ENCODE data around the gene DUS3L. TPM values are rescaled to one million over a fixed set of nuclear protein-coding genes. Genes with fewer than 3 reads are reported as not detected.

The DUS3L gene
- polyA plus RNA-seq, 1 donor (not counting 4 experiments of a cell fraction or from before 2014, with no cell fraction given), result 12.0 TPM

DNA sequence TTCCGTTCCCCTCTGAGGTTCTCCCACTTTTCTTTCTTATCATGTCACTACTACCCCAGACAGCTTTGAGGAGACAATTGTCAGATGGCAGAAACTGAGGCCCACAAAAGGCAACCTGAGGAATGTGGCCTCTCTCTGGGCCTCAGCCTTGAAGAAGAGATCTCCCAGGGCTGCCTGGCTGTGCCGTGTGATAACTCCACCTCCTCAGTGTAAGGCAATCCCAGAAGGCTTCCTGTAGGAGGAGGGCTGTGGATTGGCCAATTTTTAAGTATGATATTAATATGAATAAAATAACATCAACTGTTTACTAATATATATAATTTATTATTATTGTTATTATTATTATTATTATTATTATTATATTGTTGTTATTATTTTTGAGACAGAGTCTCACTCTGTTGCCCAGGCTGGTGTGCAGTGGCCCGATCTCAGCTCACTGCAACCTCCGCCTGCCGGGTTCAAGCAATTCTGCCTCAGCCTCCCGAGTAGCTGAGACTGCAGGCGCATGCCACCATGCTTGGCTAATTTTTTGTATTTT, 4.5 kb upstream of the DUS3L start:
- Histone ChIP-seq H4K20me1 (ENCODE audit: control insufficient read depth, extremely low read depth, insufficient read depth, low read length) (no peaks in the 10 kb centered on the region), H3K36me3 (ENCODE audit: control insufficient read depth in 2 of 2, extremely low read depth in 1 of 2, insufficient read depth in 2 of 2, low read length in 2 of 2) (no peaks in the 10 kb centered on the region), H3K79me2 (ENCODE audit: control insufficient read depth, insufficient read depth, low read length) (no peaks in the 10 kb centered on the region), H3K27ac (ENCODE audit: control insufficient read depth, insufficient read depth, low read length) (no peak overlapping the region), H3K9me1 (ENCODE audit: control insufficient read depth, extremely low read depth, insufficient read depth, low read length) (no peaks in the 10 kb centered on the region), H2AFZ (ENCODE audit: control insufficient read depth, low read length) (no peak overlapping the region), H3K27me3 (ENCODE audit: control insufficient read depth, extremely low read depth, insufficient read depth, low read length) (peaks cover 27% of the 10 kb centered on the region), H3K9ac (ENCODE audit: control insufficient read depth, extremely low read depth, insufficient read depth, low read length) (no peak overlapping the region), H3K9me3 (ENCODE audit: control insufficient read depth, low read depth, low read length) (no peaks in the 10 kb centered on the region), H3K4me2 (ENCODE audit: control insufficient read depth, extremely low read depth, insufficient read depth, low read depth, low read length) (no peak overlapping the region), H3K4me3 (ENCODE audit: control insufficient read depth in 2 of 3, extremely low read depth in 1 of 3, insufficient read depth in 2 of 3, low read depth in 1 of 3, low read length in 3 of 3) (no peak overlapping the region), H3K4me1 (ENCODE audit: control insufficient read depth, extremely low read depth, insufficient read depth, low read length) (no peaks in the 10 kb centered on the region)
- no peak for FAIRE-seq
- dilution Hi-C loops (cut with MboI; ENCODE audit: extremely low pct_ligation_motif_present, low sequenced_read_pairs), result no loop called here
- TF ChIP-seq, protein P1, sequence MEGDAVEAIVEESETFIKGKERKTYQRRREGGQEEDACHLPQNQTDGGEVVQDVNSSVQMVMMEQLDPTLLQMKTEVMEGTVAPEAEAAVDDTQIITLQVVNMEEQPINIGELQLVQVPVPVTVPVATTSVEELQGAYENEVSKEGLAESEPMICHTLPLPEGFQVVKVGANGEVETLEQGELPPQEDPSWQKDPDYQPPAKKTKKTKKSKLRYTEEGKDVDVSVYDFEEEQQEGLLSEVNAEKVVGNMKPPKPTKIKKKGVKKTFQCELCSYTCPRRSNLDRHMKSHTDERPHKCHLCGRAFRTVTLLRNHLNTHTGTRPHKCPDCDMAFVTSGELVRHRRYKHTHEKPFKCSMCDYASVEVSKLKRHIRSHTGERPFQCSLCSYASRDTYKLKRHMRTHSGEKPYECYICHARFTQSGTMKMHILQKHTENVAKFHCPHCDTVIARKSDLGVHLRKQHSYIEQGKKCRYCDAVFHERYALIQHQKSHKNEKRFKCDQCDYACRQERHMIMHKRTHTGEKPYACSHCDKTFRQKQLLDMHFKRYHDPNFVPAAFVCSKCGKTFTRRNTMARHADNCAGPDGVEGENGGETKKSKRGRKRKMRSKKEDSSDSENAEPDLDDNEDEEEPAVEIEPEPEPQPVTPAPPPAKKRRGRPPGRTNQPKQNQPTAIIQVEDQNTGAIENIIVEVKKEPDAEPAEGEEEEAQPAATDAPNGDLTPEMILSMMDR (optimal IDR thresholded peaks at IDR 0.05 in 1 of 3, IDR thresholded peaks at IDR 0.05 in 1 of 3, conservative IDR thresholded peaks at IDR 0.05 in 1 of 3; ENCODE audit: extremely low read depth in 1 of 3, insufficient read depth in 2 of 3, low read length in 3 of 3), result no peak
- no peak for TF ChIP-seq EZH2 (IDR thresholded peaks at IDR 0.05; ENCODE audit: low read length)
- DNase-seq (ENCODE audit: low read depth, low spot score), result no peak

DNA sequence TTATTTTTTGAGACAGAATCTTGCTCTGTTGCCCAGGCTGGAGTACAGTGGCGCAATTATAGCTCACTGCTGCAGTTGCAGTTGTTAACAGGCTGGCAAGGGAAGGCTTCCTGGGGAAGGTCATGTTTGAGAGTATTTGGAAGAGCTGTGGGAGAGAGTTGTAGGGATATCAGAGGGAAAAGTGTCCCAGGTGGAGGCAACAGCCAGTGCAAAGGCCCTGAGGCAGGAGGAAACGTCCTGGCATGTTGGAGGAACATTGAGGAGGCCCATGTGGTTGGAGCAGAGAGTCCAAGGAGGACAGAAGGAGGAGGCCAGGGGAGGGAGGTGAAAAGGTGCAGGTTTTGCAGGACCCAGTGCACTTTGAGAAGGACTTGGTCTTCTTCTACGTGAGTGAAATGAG, 2.2 kb upstream of the DUS3L start:
- Histone ChIP-seq H3K79me2 (ENCODE audit: control insufficient read depth, insufficient read depth, low read length) (peaks cover 5% of the 10 kb centered on the region), H3K27me3 (ENCODE audit: control insufficient read depth, extremely low read depth, insufficient read depth, low read length) (peaks cover 6% of the 10 kb centered on the region), H3K4me2 (ENCODE audit: control insufficient read depth, extremely low read depth, insufficient read depth, low read depth, low read length) (no peak overlapping the region), H3K9me1 (ENCODE audit: control insufficient read depth, extremely low read depth, insufficient read depth, low read length) (no peaks in the 10 kb centered on the region), H3K9me3 (ENCODE audit: control insufficient read depth, low read depth, low read length) (no peaks in the 10 kb centered on the region), H4K20me1 (ENCODE audit: control insufficient read depth, extremely low read depth, insufficient read depth, low read length) (no peaks in the 10 kb centered on the region), H3K36me3 (ENCODE audit: control insufficient read depth in 2 of 2, extremely low read depth in 1 of 2, insufficient read depth in 2 of 2, low read length in 2 of 2) (peaks cover 4 to 12% of the 10 kb centered on the region in 2 experiments), H3K27ac (ENCODE audit: control insufficient read depth, insufficient read depth, low read length) (no peak overlapping the region), H3K9ac (ENCODE audit: control insufficient read depth, extremely low read depth, insufficient read depth, low read length) (no peak overlapping the region), H2AFZ (ENCODE audit: control insufficient read depth, low read length) (no peak overlapping the region), H3K4me1 (ENCODE audit: control insufficient read depth, extremely low read depth, insufficient read depth, low read length) (peaks cover 12% of the 10 kb centered on the region), H3K4me3 (ENCODE audit: control insufficient read depth in 2 of 3, extremely low read depth in 1 of 3, insufficient read depth in 2 of 3, low read depth in 1 of 3, low read length in 3 of 3) (no peak overlapping the region)
- FAIRE-seq (no peak), DNase-seq (ENCODE audit: low read depth, low spot score) (no peak)
- TF ChIP-seq, protein P1 (optimal IDR thresholded peaks at IDR 0.05 in 1 of 3, IDR thresholded peaks at IDR 0.05 in 1 of 3, conservative IDR thresholded peaks at IDR 0.05 in 1 of 3; ENCODE audit: extremely low read depth in 1 of 3, insufficient read depth in 2 of 3, low read length in 3 of 3), result no peak
- no peak for TF ChIP-seq EZH2 (IDR thresholded peaks at IDR 0.05; ENCODE audit: low read length)
- dilution Hi-C loops (cut with MboI; ENCODE audit: extremely low pct_ligation_motif_present, low sequenced_read_pairs), result no loop called here
